HG03378 (cell line): ENCODE results near the gene SMAD5.

Experiments used
- ATAC-seq: cut with Tn5 transposase; IDR thresholded peaks from one replicate; pipeline ENCODE4 v1.9.1; 2021; ENCODE audit warnings: mild to moderate bottlenecking, moderate library complexity; ENCODE audit not compliant: unreplicated experiment

The SMAD5 gene

GRCh38 chr5:136153581-136154236, 21.1 kb downstream of the SMAD5 start:
- no peak for ATAC-seq

GRCh38 chr5:136155078-136155477, 22.4 kb downstream of the SMAD5 start:
- no peak for ATAC-seq

DNA sequence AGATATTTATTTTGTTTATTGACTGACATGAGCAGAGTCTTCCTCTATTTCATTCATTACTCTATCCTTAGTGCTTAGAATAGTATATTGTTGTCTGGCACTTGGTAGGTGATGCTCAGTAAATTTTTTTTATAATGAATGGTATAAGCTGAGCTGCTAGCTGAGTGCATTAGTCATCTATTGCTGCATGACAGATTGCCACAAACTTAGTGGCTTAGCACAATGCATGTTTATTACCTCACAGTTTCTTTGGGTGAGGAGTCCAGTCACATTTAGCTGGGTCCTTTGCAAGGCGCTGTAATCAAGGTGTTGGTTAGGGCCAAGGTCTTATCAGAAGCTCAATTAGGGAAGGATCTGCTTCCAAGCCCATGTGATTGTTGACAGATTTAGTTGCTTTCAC, 23.1 kb downstream of the SMAD5 start:
- no peak for ATAC-seq

GRCh38 chr5:136157514-136157913, 24.9 kb downstream of the SMAD5 start:
- no peak for ATAC-seq

- no peak for ATAC-seq
These were observed 26.8 kb downstream of the SMAD5 start for GRCh38 chr5:136159457-136159856.

- ATAC-seq, result no peak
These were observed 29.4 kb downstream of the SMAD5 start for GRCh38 chr5:136162008-136162407.

GRCh38 chr5:136164226-136164625, 31.6 kb downstream of the SMAD5 start:
- ATAC-seq, result no peak

DNA sequence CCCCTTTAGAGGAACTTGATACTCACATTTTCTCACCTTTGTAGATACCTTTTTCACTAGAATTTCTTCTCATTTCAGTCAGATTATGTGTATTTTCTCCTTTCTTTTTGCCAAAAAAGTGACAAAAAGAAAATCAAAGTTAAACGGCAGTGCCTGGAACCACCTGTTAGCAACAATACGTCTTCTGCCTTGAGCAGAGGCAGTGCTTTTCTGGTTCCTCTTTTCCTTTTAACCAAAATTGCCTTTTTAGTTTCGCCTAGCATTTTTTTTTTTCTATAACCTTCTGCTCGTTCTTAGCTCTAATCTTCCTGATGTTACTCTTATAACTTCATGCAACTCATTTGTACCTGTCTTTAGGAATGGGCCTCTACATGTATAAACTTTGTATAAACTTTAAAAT, 34.3 kb downstream of the SMAD5 start:
- no peak for ATAC-seq

- ATAC-seq, result no peak
These were observed 36.6 kb downstream of the SMAD5 start for GRCh38 chr5:136169218-136169617.

- ATAC-seq, result peak; percentile 68
These were observed 41.5 kb downstream of the SMAD5 start for GRCh38 chr5:136174021-136174659.

- ATAC-seq, result no peak
These were observed 50.0 kb downstream of the SMAD5 start for GRCh38 chr5:136182618-136183017.

DNA sequence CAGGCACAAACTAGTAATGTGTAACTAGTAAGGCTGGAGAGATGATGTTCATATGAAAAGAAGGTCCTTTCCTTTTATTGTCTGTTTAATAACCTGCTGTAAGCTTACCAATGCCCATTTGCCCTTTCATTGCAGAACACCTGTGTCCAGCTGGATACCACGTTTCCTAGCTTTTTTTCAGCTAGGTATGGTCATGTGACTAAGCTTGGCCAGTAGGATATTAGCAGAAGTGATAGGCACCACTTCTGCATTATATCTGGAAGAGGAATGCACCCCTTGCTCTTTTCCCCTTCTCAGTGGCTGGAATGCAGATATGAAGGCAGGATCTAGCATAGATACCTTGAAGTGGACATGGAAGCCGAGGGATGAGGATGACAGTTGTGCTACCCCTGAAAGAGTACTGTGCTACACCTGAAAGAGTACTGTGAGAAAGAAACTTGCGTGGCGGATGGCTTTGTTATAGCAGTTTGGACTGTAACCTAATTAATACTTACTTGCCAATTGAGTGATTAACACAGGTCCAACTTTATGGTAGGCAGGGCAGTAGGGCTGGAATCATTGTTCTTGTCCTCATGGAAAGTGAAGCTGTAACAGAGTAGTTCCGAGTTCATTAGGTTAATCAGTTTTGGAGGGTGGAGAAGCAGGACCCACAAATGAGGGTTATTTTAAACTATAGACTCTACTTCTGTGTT, 53.5 kb downstream of the SMAD5 start:
- no peak for ATAC-seq

DNA sequence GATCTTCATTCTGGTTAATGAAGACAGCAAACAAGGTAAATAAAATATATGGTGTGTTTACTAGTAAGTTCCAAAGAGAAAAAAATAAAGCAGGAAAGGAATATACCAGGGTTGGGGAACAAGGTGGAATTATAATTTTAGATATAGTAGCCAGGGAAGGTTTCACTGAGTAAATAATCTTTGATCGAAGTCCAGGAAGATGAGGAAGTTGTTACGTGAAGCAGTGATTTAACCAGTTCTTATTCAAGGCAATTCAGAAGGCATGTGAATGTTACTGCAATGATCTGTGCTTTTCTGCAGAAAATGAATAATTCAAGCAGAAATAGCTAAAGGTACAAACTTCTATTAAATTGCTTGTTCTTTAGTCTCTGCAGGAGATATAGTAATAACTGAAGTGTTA, 54.2 kb downstream of the SMAD5 start:
- no peak for ATAC-seq

GRCh38 chr5:136188859-136189258, 56.2 kb downstream of the SMAD5 start:
- ATAC-seq, result no peak

DNA sequence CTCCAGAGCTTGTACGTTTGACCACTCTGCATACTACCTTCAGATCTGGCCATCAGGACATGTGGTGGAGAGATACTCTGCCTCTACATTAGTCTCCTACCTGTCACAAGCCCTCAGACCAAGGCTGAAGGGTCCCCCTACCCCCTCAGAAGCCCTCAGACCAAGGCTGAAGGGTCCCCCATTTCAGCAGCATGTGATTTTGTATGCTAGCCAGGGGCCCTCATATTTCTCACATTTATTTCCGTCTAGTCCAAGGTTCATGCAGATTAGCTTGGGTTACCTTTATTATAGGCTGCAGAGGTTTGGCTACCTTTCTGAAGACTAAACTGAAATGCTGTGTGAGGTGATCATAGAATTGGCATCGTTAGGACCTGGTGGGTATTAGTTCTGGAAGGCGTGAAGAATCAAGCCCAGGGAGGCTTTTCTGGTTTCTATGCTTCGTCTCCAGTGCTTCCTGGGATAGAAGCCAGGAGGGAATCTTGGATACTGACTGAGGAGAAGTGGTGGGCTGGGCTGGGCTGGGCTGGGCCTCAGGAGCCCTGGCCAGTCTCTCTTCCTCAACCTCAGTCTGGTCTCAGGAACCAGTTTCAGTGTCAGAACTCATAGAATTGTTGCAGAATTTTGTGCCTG, 57.6 kb downstream of the SMAD5 start:
- no peak for ATAC-seq

DNA sequence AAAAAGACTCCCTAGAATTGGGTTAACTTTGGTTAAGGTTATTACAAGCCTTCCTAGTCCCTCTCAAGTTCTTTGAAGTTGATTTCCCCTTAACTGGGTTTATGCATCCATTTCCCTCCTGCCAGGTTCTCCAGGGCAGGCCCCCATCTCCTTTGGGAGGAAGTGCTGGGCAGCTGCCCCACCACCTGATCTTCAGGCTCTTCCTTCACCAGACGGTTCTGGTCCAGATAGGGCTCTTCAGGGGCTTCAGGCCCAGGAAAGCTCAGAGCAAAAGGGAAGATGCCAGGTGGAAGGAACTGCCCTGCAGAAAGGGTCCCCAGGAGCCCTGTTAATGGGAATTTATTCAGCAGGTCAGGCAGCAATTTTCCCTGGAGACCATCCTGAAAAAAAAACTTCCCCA, 58.3 kb downstream of the SMAD5 start:
- ATAC-seq, result no peak

- no peak for ATAC-seq
These were observed 58.8 kb downstream of the SMAD5 start for GRCh38 chr5:136191304-136192014.

DNA sequence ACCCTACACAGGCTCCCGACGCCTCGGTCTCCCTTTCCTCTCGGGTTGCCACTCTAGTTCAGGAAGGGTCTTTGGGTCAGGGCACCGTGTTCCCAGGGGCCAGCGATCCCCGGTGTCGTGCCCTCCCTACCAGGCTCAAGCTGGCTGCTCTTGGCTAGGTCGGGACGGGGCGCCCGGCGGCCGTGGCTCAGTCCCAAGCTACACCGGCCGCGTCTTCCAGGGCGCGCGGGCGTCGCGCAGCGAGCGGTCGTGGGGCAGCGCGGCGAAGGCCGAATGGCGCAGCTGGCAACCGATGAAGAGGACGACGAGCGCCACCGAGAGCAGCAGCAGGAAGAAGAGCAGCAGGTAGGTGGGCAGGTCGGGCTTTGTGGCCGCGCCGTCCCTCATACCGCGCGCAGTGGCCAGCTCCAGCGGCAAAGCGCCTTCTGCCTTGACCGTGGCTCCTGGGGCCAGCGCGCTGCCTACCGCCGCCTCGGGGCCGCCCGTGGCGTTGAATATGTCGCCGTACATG, 59.4 kb downstream of the SMAD5 start:
- ATAC-seq, result no peak

DNA sequence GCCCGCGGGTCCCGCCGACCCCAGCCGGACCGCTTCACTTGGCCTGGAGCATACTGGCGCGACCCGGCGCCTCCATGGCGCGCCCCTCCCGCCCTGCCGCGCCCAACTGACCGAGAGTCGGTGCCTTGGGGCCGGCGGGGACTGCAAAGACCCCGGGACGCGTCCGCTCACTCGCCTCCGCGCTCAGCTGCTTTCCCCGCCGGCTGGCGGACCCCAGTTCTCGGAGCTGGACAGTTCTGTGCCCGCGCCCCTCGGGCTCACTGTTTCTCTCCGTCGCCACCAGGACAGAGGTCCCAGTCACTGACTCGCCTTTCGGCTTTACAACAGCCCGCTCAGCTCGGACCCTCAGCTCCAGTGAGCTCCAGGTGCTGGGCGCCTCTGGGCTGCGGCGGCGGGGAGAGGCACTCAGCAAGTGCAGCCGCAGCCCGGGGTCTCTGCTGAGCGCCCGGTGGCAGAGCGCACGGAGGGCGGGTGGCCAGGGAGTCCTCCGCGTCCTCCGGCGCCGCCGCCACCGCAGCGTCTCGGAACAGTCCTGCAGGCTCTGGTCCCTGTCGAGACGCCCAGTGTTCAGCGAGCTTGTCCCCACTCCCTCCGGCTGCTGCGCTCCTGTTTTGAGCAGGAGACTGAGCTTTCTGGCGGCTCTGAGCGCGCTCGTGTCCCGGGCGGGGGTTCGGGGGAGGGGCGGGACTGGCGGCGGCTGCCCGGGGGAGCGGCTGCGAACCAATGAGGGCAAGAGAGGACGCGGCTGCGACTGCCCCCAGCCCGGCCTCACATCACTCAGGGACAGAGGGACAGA, 60.1 kb downstream of the SMAD5 start, which contains the start of gene SMIM32:
TSS of gene SMIM32 (minus strand) at position 637 of the 796 bp plus-strand sequence. CDS start 638 bp downstream, outside the sequence.
- no peak for ATAC-seq

DNA sequence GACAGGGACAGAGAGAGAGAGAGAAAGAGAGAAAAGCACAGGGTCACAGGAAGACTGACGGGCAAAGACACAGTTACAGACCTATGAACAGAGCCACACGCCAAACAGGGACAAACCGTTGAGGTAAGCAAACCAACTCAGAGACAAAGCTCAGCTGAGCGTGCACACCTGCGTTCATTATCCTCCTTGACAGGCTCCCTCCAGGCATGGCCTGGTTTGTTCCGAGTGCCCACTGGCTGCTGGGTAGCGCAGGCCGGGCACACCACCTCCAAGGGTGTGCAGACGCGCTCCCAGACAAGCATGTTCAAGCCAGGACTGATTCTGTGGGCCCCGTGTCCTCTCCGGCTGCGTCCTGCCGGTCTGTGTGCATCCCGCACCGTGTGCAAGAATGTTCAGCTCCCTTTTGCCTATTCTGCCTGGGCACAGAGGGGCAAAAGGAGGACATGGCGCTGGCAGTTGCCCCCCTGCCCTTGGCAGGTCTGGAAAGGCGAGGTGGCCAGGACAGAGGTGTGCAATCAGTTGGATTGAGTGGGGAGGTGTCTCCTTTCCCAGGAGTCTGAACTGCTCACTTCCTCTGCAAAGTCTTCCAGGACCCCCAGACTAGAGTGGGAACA, 60.8 kb downstream of the SMAD5 start:
- no peak for ATAC-seq
